Neuronal stem cell (in vitro differentiated cells): ENCODE measurements around the gene SETD1A.
A peak's percentile ranks its signal among the peaks of the same experiment; 100 is the strongest.

Experiments used
- DNase-seq: peaks from one replicate; pipeline ENCODE4 v3.0.0-alpha.2; 2013; ENCODE audit warnings: low spot score
- H2AFZ ChIP-seq: one replicate; pipeline ENCODE4 v1.6.1; 2013; ENCODE audit warnings: mild to moderate bottlenecking, low read length, inconsistent platforms
- H2AK5ac ChIP-seq: 2 replicates; pipeline ENCODE4 v1.6.1; 2013; ENCODE audit warnings: low read depth, mild to moderate bottlenecking, inconsistent platforms, low read length, moderate library complexity, mixed read lengths
- H2BK120ac ChIP-seq: 2 replicates; pipeline ENCODE4 v1.6.1; 2013; ENCODE audit warnings: low read depth, mild to moderate bottlenecking, inconsistent platforms, low read length, moderate library complexity, mixed read lengths
- H2BK12ac ChIP-seq: one replicate; pipeline ENCODE4 v1.6.1; 2013; ENCODE audit warnings: low read length, inconsistent platforms
- H2BK15ac ChIP-seq: 2 replicates; pipeline ENCODE4 v1.6.1; 2013; ENCODE audit warnings: mild to moderate bottlenecking, low read length, inconsistent platforms, mixed read lengths
- H2BK5ac ChIP-seq: one replicate; pipeline ENCODE4 v1.6.1; 2013; ENCODE audit warnings: inconsistent platforms, mild to moderate bottlenecking, low read length, moderate library complexity
- H3K14ac ChIP-seq: one replicate; pipeline ENCODE4 v1.6.1; 2013; ENCODE audit warnings: low read length, inconsistent platforms
- H3K18ac ChIP-seq: 2 replicates; pipeline ENCODE4 v1.6.1; 2013; ENCODE audit warnings: low read length, inconsistent platforms
- H3K23ac ChIP-seq: 2 replicates; pipeline ENCODE4 v1.6.1; 2013; ENCODE audit warnings: low read depth, mild to moderate bottlenecking, mixed read lengths, low read length, inconsistent platforms; ENCODE audit not compliant: poor library complexity
- H3K27ac ChIP-seq: replicated peaks from 3 replicates; pipeline ENCODE4 v1.5.1; 2013; ENCODE audit warnings: low read length, inconsistent platforms
- H3K27me3 ChIP-seq, 3 experiments: 2 replicates each; pipeline ENCODE4 v1.6.1; 2013; ENCODE audit warnings: low read length in 3 of 3, mild to moderate bottlenecking in 2 of 3, inconsistent platforms in 1 of 3, low read depth in 1 of 3, mixed read lengths in 1 of 3, moderate library complexity in 1 of 3; ENCODE audit not compliant: control insufficient read depth in 3 of 3, insufficient read depth in 3 of 3
- H3K36me3 ChIP-seq, 2 donors: replicated peaks in 1 of 2; 2 replicates each; pipeline ENCODE4 v1.6.1; 2013; ENCODE audit warnings: low read length in 2 of 2; ENCODE audit not compliant: control insufficient read depth in 2 of 2, insufficient read depth in 2 of 2
- H3K4ac ChIP-seq: 2 replicates; pipeline ENCODE4 v1.6.1; 2013; ENCODE audit warnings: inconsistent platforms, mild to moderate bottlenecking, low read length, moderate library complexity
- H3K4me1 ChIP-seq, 2 donors: 1 replicate in 1 of 2; 2 replicates in 1 of 2; pipeline ENCODE4 v1.6.1; 2013; ENCODE audit warnings: low read length in 2 of 2, low read depth in 1 of 2; ENCODE audit not compliant: control insufficient read depth in 2 of 2, insufficient read depth in 1 of 2
- H3K4me2 ChIP-seq: one replicate; pipeline ENCODE4 v1.6.1; 2013; ENCODE audit warnings: mild to moderate bottlenecking, low read length, inconsistent platforms; ENCODE audit not compliant: insufficient read depth, poor library complexity, severe bottlenecking
- H3K4me3 ChIP-seq, 2 donors: 2 replicates each; pipeline ENCODE4 v1.5.1; 2013; ENCODE audit warnings: low read length in 2 of 2, mild to moderate bottlenecking in 2 of 2, inconsistent platforms in 1 of 2, moderate library complexity in 1 of 2
- H3K79me1 ChIP-seq: one replicate; pipeline ENCODE4 v1.6.1; 2013; ENCODE audit warnings: low read depth, mild to moderate bottlenecking, inconsistent platforms, low read length, moderate library complexity
- H3K9ac ChIP-seq: one replicate; pipeline ENCODE4 v1.6.1; 2013; ENCODE audit warnings: mild to moderate bottlenecking, low read depth, low read length, inconsistent platforms; ENCODE audit not compliant: poor library complexity
- H3K9me3 ChIP-seq, 2 donors: replicated peaks in 1 of 2; 2 replicates each; pipeline versions ENCODE3 to v1.6.1; 2013; ENCODE audit warnings: low read length in 2 of 2, mild to moderate bottlenecking in 2 of 2, inconsistent platforms in 1 of 2, low read depth in 1 of 2, mixed read lengths in 1 of 2, moderate library complexity in 1 of 2; ENCODE audit not compliant: control insufficient read depth in 2 of 2, insufficient read depth in 1 of 2
- H4K8ac ChIP-seq: one replicate; pipeline ENCODE4 v1.6.1; 2013; ENCODE audit warnings: low read depth, mild to moderate bottlenecking, inconsistent platforms, low read length, moderate library complexity
- H4K91ac ChIP-seq: one replicate; pipeline ENCODE4 v1.6.1; 2013; ENCODE audit warnings: low read length, low read depth, mild to moderate bottlenecking, inconsistent platforms; ENCODE audit not compliant: poor library complexity
- WGBS, 2 donors: extraction: QIAGEN DNeasy Blood & Tissue Kit; methylation state at CpG; one replicate each; pipeline ENCODE4 v1.1.7; 2013; ENCODE audit warnings: missing lambda C conversion rate in 2 of 2, mixed read lengths in 1 of 2; ENCODE audit not compliant: insufficient read length in 2 of 2, insufficient replicate concordance in 1 of 2; ENCODE audit errors: extremely low coverage in 2 of 2; 5-methylcytosine and 5-hydroxymethylcytosine counted together

SETD1A gene

DNA sequence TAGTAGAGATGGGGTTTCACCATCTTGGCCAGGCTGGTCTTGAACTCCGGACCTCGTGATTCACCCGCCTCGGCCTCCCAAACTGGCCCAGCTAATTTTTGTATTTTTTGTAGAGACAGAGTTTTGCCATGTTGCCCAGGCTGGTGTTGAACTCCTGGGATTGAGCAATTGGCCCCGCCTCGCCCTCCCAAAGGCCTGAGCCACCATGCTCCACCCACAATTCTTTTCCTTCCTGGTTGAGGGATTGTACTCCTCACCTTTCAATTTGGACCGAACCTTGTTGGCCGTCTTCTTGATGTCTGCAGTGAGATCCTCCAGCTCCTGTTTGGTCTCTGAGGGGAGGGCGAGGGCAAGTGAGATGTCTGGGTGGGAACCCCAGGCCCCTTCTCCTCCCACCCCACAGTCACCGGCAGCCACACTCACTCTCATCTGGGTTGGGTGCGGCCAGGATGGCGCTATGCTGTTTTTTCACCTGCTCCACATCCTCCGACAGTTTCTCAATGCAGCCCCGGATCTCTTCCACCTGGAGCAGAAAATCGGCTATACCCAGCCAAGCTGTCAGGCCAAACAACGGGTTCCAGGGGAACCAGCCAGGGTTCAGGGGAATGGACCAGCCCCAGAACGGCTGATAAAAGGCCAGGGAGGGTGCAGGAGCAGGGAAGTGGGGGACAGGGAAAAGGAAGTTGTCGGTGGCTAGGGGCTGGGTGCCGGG lies 43.3 kb downstream of the SETD1A start:
- Histone ChIP-seq H3K4me2 (no peak overlapping the region), H3K79me1 (peaks cover 5% of the 10 kb centered on the region), H3K23ac (no peak overlapping the region), H3K36me3 (peaks cover 0 to 5% of the 10 kb centered on the region in 2 donors), H3K4me1 (peaks cover 10 to 11% of the 10 kb centered on the region in 2 donors), H4K8ac (no peak overlapping the region), H3K9me3 (no peaks in the 10 kb centered on the region), H3K18ac (no peak overlapping the region), H2AK5ac (no peak overlapping the region), H3K14ac (no peak overlapping the region), H3K4me3 (no peak overlapping the region), H3K9ac (no peak overlapping the region), H2BK120ac (no peak overlapping the region), H3K4ac (no peak overlapping the region), H2BK12ac (no peak overlapping the region), H3K27me3 (peaks cover 0 to 16% (median 0%) of the 10 kb centered on the region in 3 experiments), H4K91ac (no peak overlapping the region), H2BK5ac (no peak overlapping the region), H2AFZ (no peak overlapping the region), H3K27ac (no peak overlapping the region), H2BK15ac (no peak overlapping the region)
- DNase-seq, result no peak
- no CpG with 5 or more reads among the region's 19 CpGs for WGBS, 2 donors

DNA sequence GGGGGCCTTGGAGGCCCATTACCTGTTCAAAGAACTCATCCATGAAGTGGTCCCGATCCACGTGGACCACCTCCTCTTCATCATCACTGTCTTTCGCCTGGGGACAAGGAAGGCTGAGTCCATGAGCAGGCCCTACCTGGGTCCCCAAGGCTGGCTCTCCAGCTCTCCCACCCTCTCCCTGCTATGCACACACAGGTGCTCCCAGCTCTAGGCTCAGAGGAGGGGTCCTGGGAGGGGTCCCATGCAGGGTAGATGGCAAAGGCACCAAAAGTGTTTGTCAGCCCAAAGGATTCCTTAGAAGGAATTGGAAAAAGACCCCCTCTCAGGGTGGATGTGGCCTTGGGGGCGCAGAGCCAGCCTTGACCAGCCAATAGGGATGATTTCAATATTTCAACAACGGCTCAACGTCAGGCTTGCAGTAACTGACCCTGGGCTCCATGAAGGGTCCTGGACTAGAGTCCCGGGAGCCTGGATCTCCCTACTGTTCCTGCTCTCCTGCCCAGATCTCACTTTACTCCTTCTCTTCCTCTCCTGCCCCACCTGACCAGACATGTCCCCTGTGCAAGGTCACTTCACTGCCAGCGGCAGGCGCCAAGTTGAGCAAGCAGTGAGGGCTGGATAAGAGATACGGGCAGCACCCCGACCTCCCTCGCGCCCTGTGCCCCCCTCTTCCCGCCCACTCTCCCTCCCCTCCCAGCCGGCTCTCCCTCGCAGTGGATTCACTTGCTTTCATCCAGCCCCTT lies 44.1 kb downstream of the SETD1A start:
- no CpG with 5 or more reads among the region's 16 CpGs for WGBS, 2 donors

DNA sequence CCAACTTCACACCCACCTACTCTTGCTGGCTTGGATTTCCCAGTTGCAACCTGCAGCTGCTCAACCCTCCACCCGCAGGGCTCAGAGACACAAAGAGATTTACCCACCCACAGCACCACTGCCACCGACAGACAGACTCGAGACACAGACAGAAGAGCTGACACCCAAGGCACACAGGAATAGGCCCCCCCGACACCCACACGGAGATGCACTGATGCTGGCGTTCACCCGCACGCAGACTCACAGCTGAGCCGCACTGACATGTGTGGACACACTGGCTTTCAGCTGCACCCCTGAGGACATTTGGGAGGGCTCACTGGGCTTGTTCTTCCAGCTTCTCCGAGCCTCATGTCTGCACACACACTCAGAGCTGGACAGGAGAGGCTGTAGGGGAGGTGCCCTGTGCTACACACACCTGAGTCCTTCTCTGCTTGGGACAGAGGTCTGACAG lies 44.7 kb downstream of the SETD1A start:
- no peak overlapping the region for H3K27ac ChIP-seq
- no peak overlapping the region for H3K14ac ChIP-seq
- no peak overlapping the region for H2BK5ac ChIP-seq
- H3K18ac ChIP-seq, result no peak overlapping the region
- H4K8ac ChIP-seq, result no peak overlapping the region
- H2AFZ ChIP-seq, result peak overlapping the region; percentile 29
- peaks cover 0 to 6% (median 0%) of the 10 kb centered on the region in 3 experiments for H3K27me3 ChIP-seq
- H2BK120ac ChIP-seq, result no peak overlapping the region
- H2BK15ac ChIP-seq, result no peak overlapping the region
- no peak overlapping the region for H3K23ac ChIP-seq
- no peak overlapping the region for H3K9ac ChIP-seq
- H3K4me1 ChIP-seq, result peaks cover 9 to 17% of the 10 kb centered on the region in 2 donors
- peaks cover 0 to 5% of the 10 kb centered on the region in 2 donors for H3K36me3 ChIP-seq
- no peak overlapping the region for H3K4me2 ChIP-seq
- no peak overlapping the region for H4K91ac ChIP-seq
- WGBS, 2 donors, result no CpG with 5 or more reads among the region's 10 CpGs
- no peak overlapping the region for H3K4me3 ChIP-seq
- no peak overlapping the region for H3K4ac ChIP-seq
- H3K9me3 ChIP-seq, result no peaks in the 10 kb centered on the region
- no peak overlapping the region for H2BK12ac ChIP-seq
- H3K79me1 ChIP-seq, result peaks cover 5% of the 10 kb centered on the region
- H2AK5ac ChIP-seq, result no peak overlapping the region
- no peak for DNase-seq

More for the DNA sequence above, 44.1 kb downstream of the SETD1A start:
- Histone ChIP-seq H2AK5ac (no peak overlapping the region), H3K4me2 (no peak overlapping the region), H3K4me1 (peaks cover 12 to 17% of the 10 kb centered on the region in 2 donors), H3K23ac (no peak overlapping the region), H2BK15ac (no peak overlapping the region), H2BK12ac (no peak overlapping the region), H3K18ac (peak overlapping the region; percentile 9), H3K14ac (no peak overlapping the region), H3K9ac (no peak overlapping the region), H3K4ac (no peak overlapping the region), H3K27me3 (peaks cover 0 to 10% (median 0%) of the 10 kb centered on the region in 3 experiments), H3K79me1 (peaks cover 5% of the 10 kb centered on the region), H2AFZ (peak overlapping the region; percentile 29), H4K91ac (no peak overlapping the region), H2BK120ac (no peak overlapping the region), H3K9me3 (no peaks in the 10 kb centered on the region), H3K27ac (no peak overlapping the region), H3K4me3 (no peak overlapping the region), H4K8ac (no peak overlapping the region), H3K36me3 (peaks cover 0 to 5% of the 10 kb centered on the region in 2 donors), H2BK5ac (no peak overlapping the region)
- no peak for DNase-seq

DNA sequence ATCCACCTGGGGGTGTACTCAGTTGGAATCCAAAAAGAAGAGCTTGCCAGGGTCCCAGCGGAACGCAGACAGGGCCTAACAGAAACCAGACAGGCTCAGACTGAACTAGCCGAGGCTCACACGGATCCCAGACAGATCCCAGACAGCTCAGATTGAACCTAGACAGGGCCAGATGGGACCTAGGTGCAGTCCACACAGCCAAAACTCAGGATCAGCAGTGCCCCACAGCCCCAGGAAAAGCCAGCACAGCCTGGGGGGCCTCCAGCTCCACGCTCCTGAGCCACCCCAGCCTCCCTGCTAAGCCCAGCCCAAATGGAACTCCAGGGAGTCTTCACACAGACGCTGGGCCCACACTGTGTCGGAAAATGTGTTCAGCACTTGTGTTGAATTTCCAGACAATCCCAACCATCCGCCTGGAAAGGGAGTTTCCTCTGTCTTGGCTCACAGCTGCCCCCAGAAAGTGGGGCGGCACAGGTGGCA lies 45.3 kb downstream of the SETD1A start:
- no peak for DNase-seq
- H3K9me3 ChIP-seq, result no peaks in the 10 kb centered on the region
- no peak overlapping the region for H3K23ac ChIP-seq
- no peak overlapping the region for H2BK15ac ChIP-seq
- peaks cover 0 to 5% of the 10 kb centered on the region in 2 donors for H3K36me3 ChIP-seq
- H3K27ac ChIP-seq, result no peak overlapping the region
- no peak overlapping the region for H3K4me2 ChIP-seq
- H3K79me1 ChIP-seq, result peaks cover 5% of the 10 kb centered on the region
- H3K4me3 ChIP-seq, result no peak overlapping the region
- H3K4ac ChIP-seq, result no peak overlapping the region
- no peak overlapping the region for H2AK5ac ChIP-seq
- H2BK120ac ChIP-seq, result no peak overlapping the region
- peaks cover 0 to under 1% (median 0%) of the 10 kb centered on the region in 3 experiments for H3K27me3 ChIP-seq
- H3K4me1 ChIP-seq, result peaks cover 4 to 17% of the 10 kb centered on the region in 2 donors
- H3K9ac ChIP-seq, result no peak overlapping the region
- H2BK12ac ChIP-seq, result no peak overlapping the region
- no peak overlapping the region for H3K14ac ChIP-seq
- no peak overlapping the region for H4K91ac ChIP-seq
- H2AFZ ChIP-seq, result peak overlapping the region; percentile 15
- H4K8ac ChIP-seq, result no peak overlapping the region
- no peak overlapping the region for H2BK5ac ChIP-seq
- H3K18ac ChIP-seq, result no peak overlapping the region
- WGBS, 2 donors, result no CpG with 5 or more reads among the region's 9 CpGs
